ENCODE results near the gene UBR4. TPM values are rescaled to one million over a fixed set of nuclear protein-coding genes. Genes with fewer than 3 reads are reported as not detected.

UBR4 gene
- total RNA-seq, 1 experiment from 2014 or later: 131 TPM

- Histone ChIP-seq H3K79me1 (ENCODE audit: insufficient read depth, low read depth, low read length, poor library complexity, severe bottlenecking) (no peaks in the 10 kb centered on the region), H3K18ac (ENCODE audit: insufficient read length, low read depth, low read length) (no peak overlapping the region), H4K91ac (ENCODE audit: insufficient read length, low read depth, low read length) (no peak overlapping the region), H2AK5ac (ENCODE audit: insufficient read length, low read length) (no peak overlapping the region), H2BK15ac (ENCODE audit: low read depth, low read length) (no peak overlapping the region), H2AFZ (ENCODE audit: low read length) (no peak overlapping the region), H3T11ph (ENCODE audit: low read length) (no peak overlapping the region), H3K27me3 (ENCODE audit: insufficient read depth, low read length) (no peaks in the 10 kb centered on the region), H3K56ac (ENCODE audit: insufficient read length, low read depth, low read length) (no peak overlapping the region), H2BK20ac (ENCODE audit: low read depth, low read length, poor library complexity, severe bottlenecking) (no peak overlapping the region), H4K20me1 (ENCODE audit: control insufficient read depth, insufficient read depth, insufficient read length) (no peaks in the 10 kb centered on the region), H2BK120ac (ENCODE audit: low read depth, low read length, poor library complexity, severe bottlenecking) (no peak overlapping the region), H3K79me2 (ENCODE audit: insufficient read depth, low read length) (no peaks in the 10 kb centered on the region), H3K14ac (ENCODE audit: insufficient read depth, low read length) (no peak overlapping the region), H3K4me2 (ENCODE audit: insufficient read depth, insufficient read length, low read length) (no peak overlapping the region), H3K23ac (ENCODE audit: insufficient read length, low read depth, low read length) (no peak overlapping the region), H3K4me1 (ENCODE audit: insufficient read depth, low read length) (no peaks in the 10 kb centered on the region), H3K9me3 (ENCODE audit: control insufficient read depth, low read depth, low read length) (no peaks in the 10 kb centered on the region), H4K5ac (ENCODE audit: insufficient read length, low read depth, low read length) (no peak overlapping the region), H2BK5ac (ENCODE audit: insufficient read length, low read length) (no peak overlapping the region), H3K9ac (ENCODE audit: extremely low read depth, insufficient read length, low read length) (no peak overlapping the region), H3K4ac (ENCODE audit: low read depth, low read length) (no peak overlapping the region), H3K27ac (ENCODE audit: insufficient read length, low read depth, low read length) (no peak overlapping the region), H3K23me2 (ENCODE audit: insufficient read length, low read depth, low read length, poor library complexity, severe bottlenecking) (no peaks in the 10 kb centered on the region), H2BK12ac (ENCODE audit: insufficient read length, low read depth, low read length) (no peak overlapping the region), H4K8ac (replicated peaks; ENCODE audit: insufficient read length, low read depth, low read length) (no peak overlapping the region)
- Mint-ChIP-seq H3K9me3 (no peaks in the 10 kb centered on the region), H3K27me3 (ENCODE audit: low read depth) (no peaks in the 10 kb centered on the region; the same call in 1 of the 2 replicates), H3K27ac (no peak overlapping the region), H3K36me3 (ENCODE audit: insufficient read depth in 1 of 3, low read depth in 3 of 3) (peaks cover 40 to 100% (median 96%) of the 10 kb centered on the region in 3 experiments; a peak in 6 of 7 replicates), H3K4me1 (peaks cover 2 to 8% of the 10 kb centered on the region in 2 experiments; a peak in 3 of 4 replicates), H3K4me3 (no peak overlapping the region)
- TF ChIP-seq CTCF (conservative IDR thresholded peaks at IDR 0.05): no peak
- no peak for DNase-seq
- WGBS (ENCODE audit: extremely low coverage, insufficient read length, low lambda C conversion rate): no CpG with 5 or more reads among the region's 8 CpGs
Measured at GRCh38 chr1:19101244-19101643, 108.8 kb downstream of the UBR4 start.
